OCI-LY7 (cell line): ENCODE data around the gene C14orf132.

ENCODE experiments used
- EZH2phosphoT487 ChIP-seq: fragments of 200-600 bp; sonication (generic); IDR thresholded peaks from 2 replicates; pipeline ENCODE4 v1.6.1; 2018; ENCODE audit warnings: low read depth, borderline replicate concordance, mild to moderate bottlenecking, mixed run types, antibody characterized with exemption, low read length, moderate library complexity, mixed read lengths
- TF ChIP-seq, protein P1 (sequence below): fragments of 200-600 bp; sonication (generic); conservative IDR thresholded peaks from 2 replicates; pipeline ENCODE4 v1.5.1; 2014; ENCODE audit warnings: mild to moderate bottlenecking, antibody characterized with exemption, low read length, moderate library complexity, mixed read lengths

DNA sequence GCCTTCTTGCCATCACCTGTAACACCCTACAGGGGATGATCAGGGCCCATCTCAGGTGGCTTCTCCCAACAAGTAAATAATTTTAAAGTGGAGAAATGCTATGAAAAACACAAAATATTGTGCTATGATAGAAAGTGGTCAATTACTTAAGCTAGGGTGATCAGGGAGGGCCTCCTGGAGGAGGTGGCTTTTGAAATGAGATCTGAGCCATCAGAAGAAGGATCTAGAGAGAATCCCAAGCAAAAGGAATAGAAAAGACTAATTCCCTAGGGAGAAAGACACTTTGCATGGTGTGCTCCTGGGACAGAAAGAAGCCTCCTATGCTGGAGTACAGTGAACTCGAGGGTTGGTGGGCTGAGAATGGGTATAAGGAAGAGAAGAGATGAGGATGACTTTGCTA, 7.5 kb upstream of the C14orf132 start:
- TF ChIP-seq, protein P1, sequence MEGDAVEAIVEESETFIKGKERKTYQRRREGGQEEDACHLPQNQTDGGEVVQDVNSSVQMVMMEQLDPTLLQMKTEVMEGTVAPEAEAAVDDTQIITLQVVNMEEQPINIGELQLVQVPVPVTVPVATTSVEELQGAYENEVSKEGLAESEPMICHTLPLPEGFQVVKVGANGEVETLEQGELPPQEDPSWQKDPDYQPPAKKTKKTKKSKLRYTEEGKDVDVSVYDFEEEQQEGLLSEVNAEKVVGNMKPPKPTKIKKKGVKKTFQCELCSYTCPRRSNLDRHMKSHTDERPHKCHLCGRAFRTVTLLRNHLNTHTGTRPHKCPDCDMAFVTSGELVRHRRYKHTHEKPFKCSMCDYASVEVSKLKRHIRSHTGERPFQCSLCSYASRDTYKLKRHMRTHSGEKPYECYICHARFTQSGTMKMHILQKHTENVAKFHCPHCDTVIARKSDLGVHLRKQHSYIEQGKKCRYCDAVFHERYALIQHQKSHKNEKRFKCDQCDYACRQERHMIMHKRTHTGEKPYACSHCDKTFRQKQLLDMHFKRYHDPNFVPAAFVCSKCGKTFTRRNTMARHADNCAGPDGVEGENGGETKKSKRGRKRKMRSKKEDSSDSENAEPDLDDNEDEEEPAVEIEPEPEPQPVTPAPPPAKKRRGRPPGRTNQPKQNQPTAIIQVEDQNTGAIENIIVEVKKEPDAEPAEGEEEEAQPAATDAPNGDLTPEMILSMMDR = no peak
- no peak for TF ChIP-seq EZH2phosphoT487
